Measurements from ENCODE around the gene PRDM16.

The PRDM16 gene

GRCh38 chr1:3244025-3244926 lies 175.3 kb downstream of the PRDM16 start:
- no peak for DNase-seq (ENCODE audit: low spot score)

GRCh38 chr1:3244927-3245315 lies 175.9 kb downstream of the PRDM16 start:
- no peak for DNase-seq (ENCODE audit: low spot score)

GRCh38 chr1:3245344-3245743 lies 176.3 kb downstream of the PRDM16 start:
- DNase-seq (ENCODE audit: low spot score) = no peak

DNA sequence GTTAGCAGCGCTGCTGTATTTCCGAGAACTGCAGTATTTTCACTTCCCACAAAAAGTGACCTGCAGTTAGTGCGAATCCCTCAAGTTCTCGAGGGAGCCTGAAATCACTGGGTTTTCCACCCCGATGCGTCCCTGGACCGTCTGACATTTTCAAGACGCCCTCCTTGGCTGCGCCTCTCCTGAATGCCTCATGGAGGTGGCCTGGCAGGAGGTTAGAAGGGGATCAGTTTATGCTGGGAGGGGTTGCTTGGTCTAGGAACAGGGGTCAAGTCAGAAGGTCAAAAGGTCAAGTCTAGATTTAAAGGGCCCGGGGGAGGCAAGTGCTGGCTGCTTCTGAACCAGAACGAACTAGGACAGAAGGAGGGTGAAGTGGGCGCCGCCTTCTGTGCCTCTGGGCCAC lies 176.8 kb downstream of the PRDM16 start:
- no peak for DNase-seq (ENCODE audit: low spot score)

DNA sequence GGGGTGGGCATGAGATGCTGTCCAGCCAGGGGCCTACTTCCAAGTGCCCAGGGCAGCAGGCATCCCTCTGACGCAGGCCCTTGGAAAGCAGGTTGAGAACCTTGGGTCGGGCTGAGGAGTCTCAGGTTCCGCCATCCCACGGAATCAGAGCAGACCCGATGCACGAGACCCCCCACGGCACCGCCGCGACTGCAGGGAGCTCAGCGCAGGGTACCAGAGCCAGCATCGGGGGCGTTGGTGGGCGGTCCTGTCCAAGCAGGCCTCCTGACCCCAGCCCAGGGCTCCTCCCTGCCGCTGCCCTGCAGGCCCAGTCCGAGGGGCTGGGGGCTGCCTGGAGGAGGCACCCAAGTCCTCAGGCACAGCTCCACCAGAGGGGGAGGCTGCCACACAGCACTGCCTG lies 177.2 kb downstream of the PRDM16 start:
- DNase-seq (ENCODE audit: low spot score) = no peak

DNA sequence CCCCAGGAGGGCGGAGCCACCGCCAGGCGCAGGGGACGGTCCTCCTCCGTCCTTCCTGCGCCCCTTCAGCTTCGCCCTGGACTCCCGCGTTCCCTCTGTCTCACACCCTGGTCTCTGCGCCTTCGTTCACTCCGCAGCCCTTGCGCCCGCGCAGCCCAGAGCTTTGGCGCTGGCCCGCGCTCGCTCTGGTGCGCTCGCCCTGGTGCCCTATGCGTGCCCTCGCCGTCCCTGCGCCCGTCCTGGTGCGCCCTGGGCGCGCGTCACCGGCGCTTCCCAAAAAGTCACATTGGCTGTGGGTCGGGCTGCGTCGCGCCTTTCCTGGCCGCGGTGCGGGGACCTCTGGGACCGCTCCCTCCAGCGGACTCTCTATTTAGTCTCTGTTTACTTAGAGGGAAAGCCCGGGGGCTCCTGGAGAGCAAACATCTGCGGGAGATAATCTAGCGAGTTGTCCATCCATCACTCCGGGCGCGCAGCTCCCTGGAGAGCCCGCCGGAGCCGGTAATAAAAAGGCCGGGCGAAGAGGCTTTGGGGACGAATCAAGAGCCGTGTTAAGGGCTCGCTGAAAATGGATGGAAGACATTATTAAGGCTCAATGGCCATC lies 178.6 kb downstream of the PRDM16 start:
- no peak for DNase-seq (ENCODE audit: low spot score)

GRCh38 chr1:3248155-3249141 lies 179.4 kb downstream of the PRDM16 start:
- no peak for DNase-seq (ENCODE audit: low spot score)

GRCh38 chr1:3249231-3249630 lies 180.2 kb downstream of the PRDM16 start:
- DNase-seq (ENCODE audit: low spot score) = no peak

DNA sequence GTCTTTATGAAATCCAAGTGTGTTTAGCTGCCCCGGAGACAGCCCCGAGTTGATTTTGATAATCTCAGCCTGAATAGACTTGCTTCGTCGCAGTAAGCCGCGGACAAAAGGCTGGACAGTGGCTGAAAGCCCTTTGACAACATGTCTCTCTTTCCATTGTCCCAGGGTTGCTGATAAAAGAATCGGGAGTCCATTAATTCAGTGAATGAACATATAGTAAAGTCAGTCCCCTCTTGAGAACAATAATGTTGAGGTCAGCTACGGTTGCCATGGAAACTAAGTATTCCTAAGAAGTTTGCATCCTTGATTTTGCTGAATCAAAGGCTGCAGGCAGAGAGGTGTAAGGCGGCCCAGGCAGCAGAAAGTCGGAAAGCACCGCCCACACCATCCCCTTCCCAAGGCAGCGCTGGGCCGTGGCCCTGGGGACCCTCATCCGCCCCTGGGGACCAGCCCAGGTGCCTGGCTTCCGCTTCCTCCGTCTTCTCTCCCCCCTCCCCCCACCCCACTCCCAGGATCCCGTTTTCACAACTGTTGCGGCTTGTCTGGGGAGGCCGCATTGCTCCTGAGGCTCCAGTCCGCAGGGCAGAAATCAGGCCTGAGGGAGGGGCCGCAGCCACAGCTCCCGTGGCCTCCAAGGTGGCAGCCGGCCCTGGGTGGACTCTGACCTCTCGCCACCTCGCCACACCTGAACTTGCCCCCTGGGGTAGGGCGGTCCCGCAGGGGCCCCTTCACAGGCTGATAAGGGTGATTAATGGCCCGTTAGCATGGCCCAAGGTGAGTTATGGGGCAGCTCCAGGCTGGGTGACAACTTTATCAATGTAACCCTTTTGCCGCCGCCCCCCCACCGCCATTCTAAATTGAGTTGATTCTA lies 180.9 kb downstream of the PRDM16 start:
- DNase-seq (ENCODE audit: low spot score) = no peak

DNA sequence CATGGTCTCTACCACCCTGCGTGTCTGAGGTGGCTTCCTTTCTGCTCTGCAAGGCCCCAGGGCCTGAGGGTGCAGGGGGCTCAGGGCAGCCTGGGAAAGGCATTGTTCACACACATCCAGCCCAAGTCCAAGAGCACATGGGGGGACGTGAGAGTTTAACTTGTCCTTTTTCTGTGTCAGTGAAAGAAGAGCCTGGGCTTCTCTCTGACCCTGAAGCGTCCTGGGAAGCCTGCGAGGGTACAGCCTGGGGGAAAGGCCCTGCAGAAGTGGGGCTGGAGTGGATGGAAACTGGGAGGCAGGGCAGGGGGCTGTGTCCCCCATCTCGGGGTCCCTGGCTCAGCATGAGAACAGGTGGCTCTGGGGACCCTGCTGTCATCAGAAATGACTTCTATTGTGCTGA lies 181.6 kb downstream of the PRDM16 start:
- DNase-seq (ENCODE audit: low spot score) = no peak

DNA sequence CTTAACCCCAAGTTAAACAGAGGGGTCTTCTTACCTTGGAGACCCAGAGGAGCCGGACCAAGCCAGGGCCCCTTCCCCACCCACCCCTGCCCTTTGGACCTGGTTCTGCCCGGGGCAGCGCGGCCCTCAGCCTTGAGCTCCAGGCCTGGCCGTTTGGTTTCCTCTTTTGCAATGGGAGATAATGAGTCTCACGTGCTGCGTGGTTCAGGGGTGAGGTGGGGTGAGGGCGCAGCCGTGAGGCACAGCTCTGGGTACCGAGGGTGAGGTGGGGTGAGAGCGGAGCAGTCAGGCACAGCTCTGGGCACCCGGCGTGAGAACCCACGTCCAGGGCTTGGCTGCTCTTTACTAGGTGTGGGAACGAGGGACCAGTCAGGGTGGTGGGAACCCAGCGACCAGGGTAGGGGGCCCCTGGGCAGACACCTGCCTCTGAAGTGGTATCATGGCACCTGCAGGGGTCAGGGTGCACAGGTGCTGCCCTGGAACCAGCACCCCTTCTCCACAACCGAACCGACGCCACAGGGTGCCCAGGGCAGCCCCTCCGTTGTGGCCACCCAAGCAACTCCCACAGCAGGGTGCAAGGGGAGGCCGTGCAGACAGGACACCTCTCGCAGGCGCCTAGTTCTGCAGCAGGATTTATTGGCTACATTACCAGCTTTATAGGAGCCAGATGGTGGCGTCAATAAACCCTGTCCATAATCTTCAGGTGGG lies 182.2 kb downstream of the PRDM16 start:
- no peak for DNase-seq (ENCODE audit: low spot score)

- DNase-seq (ENCODE audit: low spot score) = no peak
Measured at GRCh38 chr1:3251807-3252428, 182.9 kb downstream of the PRDM16 start.

- DNase-seq (ENCODE audit: low spot score) = no peak
Measured at GRCh38 chr1:3255680-3256079, 186.7 kb downstream of the PRDM16 start.

GRCh38 chr1:3257788-3258187 lies 188.8 kb downstream of the PRDM16 start:
- DNase-seq (ENCODE audit: low spot score) = no peak

- no peak for DNase-seq (ENCODE audit: low spot score)
Measured at GRCh38 chr1:3258386-3259003, 189.5 kb downstream of the PRDM16 start.

DNA sequence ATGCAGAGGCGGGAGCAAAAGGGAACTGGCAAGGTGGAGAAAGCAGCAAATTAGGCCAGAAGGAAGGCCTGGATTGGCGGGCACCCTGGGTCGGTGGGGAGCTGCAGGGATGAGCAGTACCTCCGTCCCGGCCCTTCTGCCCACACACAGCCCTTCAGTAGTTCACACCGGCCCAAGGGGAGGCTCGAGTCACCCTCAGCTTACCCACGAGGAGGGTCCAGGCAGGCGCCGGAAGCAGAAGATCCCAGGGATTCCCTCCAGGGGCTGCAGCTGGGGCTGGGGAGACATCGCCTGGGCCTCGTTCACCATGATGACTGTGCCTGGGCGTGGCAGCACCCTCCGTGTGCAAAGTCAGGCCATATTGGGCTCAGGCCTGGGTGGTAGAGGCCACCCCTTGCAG lies 190.0 kb downstream of the PRDM16 start:
- no peak for DNase-seq (ENCODE audit: low spot score)

DNA sequence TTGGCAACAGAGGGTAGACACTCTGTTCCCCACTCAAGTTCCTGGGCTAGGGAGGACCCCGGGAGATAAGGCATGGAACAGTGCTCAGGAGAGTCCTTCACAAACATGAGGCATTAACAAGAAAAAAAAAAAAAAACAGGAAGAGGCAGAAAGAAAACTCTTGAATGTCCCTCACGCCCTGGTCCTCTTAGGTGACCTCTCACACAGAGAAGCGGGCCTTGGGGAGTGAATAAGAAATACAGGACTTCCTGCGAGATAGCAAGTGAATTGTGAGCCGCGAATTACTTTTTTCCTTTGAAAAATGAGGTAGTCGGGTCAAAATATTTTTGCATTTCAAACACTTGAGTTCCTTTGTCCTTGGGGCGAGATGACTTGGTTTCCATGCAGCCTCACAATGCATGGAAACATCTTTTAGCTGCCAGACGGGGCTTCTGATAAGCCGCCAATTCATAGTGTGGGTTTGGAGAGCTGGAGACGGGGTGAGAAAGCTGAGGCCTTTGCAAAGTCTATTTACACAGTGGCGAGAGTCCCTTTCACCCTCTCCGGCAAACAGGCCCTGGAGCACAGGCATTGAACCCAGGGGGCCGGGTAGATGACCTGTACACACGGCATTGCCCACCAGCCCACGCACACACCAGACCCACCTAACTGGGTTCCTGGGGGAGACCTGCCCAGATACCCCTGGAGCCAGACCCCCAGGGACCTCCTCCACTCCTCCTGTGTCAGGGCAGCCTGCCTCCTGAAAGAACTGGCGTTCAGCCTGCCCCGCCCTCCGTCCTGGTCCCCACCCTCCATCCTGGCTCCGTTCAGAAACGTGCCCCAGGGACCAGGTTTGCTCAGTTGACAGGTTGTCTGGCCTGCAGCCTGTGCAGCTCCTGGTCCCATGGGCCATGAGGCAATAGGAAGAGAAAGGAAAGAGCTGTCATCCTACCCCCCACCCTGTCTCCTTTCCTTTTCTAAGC lies 192.3 kb downstream of the PRDM16 start:
- no peak for DNase-seq (ENCODE audit: low spot score)

DNA sequence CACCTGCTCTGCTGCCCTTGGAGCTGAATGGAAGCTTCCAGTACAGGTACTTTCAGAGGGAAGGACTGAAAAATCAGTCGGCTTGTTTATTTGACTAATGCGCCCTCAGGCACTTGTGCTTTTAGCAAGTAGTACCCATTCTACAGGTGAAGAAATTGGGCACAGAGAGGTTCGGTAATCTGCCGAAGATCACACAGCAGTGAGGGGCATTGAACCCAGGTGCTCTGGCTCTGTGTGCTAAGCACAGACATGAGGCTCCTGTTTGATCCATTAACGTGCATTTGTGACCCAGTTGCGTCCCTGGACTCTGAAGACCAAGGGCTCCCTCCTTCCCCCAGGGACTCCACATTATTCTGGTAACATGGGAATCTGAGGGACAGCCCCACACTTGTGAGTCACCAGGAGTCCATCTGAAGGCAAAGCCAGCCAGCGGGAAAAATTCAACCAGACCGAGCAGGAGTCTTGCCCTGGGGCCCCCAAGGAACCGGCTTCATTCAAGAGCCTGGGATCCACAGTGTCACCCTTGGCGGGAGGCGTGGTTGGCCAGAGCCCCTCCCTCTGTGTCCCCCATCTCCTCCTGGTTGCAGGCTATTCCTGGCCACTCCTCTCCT lies 193.1 kb downstream of the PRDM16 start:
- DNase-seq (ENCODE audit: low spot score) = no peak
